Activated CD4-positive, alpha-beta T cell treated with anti-CD3 and anti-CD28 coated beads, Interleukin-2, amount 50 U/mL, for 16 hours (primary cell): Measurements from ENCODE around the gene PRSS57.
"Not testable (repeated sequence)": the region's sequence is repeated elsewhere in the genome, so short reads cannot be mapped to it uniquely, and the experiment has no call there.

ENCODE experiments used
- DNase-seq: peaks from one replicate; pipeline ENCODE4 v3.0.0-alpha.2; 2020

The PRSS57 gene

DNA sequence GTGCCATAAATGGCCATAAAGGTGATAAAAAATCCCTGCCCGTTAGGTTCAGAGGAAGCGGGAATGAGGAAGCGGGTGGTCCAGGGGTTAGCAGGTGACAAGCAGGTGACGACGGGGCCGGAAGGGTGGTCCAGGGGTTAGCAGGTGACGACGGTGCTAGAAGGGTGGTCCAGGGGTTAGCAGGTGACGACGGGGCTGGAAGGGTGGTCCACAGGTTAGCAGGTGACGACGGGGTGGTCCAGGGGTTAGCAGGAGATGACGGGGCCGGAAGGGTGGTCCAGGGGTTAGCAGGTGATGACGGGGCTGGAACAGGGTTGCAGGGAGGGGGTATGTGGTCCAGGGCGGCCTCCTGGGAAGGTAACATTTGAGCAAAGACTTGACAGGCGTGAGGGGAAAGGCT is 6.3 kb downstream of the PRSS57 start:
- no peak for DNase-seq

DNA sequence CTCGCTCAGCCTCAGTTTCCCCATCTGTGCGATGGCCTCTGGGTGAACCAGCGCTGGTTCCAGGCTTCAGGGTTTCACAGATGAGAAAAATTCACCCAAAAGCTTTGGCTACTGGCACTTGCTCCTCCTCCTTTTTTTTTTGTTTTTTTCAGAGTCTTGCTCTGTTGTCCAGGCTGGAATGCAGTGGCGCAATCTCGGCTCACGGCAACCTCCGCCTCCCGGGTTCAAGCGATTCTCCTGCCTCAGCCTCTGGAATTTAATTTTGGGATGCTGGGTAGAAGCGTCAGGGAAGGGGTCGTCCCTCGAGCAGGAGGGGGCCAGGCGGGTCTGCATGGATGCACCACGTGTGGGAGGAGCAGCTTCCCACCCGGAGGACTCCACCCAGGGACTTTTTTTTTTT is 7.0 kb downstream of the PRSS57 start:
- no peak for DNase-seq

DNA sequence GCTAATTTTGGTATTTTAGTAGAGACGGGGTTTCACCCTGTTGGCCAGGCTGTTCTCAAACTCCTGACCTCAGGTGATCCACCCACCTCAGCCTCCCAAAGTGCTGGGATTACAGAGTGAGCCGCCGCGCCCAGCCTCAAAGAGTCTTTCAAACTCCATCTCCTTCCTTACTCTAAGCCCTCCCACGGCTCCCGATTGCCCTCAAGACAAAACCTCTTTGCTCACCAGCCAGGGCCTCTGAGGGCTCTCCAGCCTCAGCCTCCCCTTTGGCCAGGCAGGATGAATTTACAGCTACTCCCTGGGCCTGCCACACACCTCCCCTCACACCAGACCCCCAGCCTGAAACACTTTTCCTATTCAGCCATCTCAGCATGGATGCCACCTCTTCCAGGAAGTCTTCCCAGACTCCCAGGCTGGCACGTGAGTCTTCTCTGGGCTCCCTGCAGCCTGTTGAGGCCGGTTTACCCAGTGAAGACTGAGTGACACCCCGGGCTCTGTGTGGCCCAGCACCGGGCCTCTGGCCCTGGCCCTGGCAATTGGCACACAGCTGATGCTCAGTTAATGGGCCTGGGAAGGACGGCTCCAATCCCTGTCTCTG is 7.6 kb downstream of the PRSS57 start:
- no peak for DNase-seq

DNA sequence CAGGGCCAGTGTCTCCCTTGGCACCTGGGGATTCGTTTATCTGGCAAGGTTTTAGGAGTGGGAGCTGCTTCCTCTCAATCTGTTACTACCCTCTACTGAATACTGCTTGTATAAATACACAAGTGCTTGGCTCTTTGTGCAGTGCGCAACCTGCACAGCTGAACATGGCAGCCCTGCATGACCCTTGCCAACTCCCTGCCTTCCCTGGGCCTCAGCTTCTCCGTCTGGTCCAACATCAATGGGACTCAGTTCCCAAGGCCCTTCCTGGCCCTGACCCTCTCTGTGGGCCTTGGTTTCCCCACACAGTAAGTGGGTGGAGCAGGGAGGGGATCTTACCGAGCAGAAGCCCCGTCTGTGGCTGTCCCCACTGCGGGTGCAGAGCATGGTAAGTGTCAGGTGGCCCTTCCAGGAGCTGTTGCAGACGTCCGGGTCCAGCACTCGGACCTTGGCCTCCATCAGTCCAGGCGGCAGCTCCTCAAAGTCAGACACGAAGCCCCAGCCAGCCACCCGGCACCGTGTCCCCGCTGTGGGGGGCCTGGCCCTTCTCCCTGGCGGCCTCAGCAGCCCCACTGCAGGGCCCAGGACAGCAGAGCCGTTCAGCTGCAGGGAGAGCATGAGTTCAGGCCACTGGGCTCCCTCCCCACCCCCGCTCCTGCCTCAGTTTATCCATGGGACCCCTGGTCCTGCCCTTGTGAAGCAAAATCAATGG is 8.5 kb downstream of the PRSS57 start:
- no peak for DNase-seq

DNA sequence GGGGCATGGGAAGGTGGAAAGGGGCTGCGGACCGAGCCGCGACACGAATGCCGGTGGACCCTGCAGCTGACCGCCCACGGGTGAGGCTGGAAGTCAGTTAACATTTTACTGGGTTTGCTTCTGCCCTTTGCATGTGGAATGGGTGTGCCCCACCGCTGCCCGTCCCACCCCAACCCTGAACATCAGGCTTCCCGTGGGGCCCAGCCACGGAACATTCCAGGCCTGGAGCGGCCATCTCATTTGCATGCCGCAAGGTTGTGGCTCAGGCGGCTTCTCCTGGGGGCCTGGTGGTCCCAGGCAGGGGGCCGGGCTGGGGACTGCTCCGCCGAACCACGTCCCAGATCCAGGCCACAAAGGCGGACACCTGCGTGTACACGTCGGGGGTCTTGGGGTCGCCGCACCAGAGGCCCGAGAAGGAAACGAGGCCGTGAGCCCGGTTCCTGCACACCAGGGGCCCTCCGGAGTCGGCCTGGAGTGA is 9.8 kb downstream of the PRSS57 start:
- no peak for DNase-seq

DNA sequence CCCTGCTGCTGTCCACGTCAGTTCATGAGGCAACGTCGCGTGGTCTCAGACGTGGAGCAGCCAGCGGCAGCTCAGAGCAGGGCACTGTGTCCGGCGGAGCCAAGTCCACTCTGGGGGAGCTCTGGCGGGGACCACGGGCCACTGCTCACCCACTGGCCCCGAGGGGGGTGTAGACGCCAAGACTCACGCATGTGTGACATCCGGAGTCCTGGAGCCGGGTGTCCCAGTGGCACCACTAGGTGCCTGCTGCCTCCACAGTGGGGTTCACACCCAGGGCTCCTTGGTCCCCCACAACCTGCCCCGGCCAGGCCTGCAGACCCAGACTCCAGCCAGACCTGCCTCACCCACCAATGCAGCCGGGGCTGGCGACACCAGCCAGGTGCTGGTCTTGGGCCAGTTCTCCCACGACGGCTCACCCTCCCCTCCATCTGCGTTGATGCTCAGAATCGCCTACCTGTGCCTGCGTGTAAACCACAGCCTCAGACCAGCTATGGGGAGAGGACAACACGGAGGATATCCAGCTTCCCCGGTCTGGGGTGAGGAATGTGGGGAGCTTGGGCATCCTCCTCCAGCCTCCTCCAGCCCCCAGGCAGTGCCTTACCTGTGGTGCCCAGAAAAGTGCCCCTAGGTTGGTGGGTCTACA is 12.5 kb downstream of the PRSS57 start:
- DNase-seq: no peak

DNA sequence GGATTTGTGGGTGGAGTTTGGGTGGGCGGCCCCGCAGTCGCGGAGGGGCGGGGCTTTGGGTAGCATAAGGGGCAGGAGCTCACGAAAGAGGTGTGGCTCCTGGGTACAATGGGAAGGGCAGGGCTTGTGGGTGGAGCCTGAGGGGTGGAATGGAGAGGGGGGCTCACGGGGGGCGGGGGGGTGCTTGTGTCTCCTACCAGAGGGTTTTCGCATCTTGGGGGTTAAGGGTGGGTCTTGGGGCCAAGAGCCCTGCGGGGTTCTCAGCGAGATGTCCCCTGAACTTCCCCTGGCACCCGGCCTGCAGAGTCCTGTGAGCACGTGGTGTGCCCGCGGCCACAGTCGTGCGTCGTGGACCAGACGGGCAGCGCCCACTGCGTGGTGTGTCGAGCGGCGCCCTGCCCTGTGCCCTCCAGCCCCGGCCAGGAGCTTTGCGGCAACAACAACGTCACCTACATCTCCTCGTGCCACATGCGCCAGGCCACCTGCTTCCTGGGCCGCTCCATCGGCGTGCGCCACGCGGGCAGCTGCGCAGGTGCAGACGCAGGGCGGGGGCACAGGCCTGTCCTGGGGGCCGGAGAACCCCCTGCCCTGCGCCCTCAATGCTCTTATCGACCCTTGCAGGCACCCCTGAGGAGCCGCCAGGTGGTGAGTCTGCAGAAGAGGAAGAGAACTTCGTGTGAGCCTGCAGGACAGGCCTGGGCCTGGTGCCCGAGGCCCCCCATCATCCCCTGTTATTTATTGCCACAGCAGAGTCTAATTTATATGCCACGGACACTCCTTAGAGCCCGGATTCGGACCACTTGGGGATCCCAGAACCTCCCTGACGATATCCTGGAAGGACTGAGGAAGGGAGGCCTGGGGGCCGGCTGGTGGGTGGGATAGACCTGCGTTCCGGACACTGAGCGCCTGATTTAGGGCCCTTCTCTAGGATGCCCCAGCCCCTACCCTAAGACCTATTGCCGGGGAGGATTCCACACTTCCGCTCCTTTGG is 13.9 kb downstream of the PRSS57 start:
- peak; percentile 97 for DNase-seq

DNA sequence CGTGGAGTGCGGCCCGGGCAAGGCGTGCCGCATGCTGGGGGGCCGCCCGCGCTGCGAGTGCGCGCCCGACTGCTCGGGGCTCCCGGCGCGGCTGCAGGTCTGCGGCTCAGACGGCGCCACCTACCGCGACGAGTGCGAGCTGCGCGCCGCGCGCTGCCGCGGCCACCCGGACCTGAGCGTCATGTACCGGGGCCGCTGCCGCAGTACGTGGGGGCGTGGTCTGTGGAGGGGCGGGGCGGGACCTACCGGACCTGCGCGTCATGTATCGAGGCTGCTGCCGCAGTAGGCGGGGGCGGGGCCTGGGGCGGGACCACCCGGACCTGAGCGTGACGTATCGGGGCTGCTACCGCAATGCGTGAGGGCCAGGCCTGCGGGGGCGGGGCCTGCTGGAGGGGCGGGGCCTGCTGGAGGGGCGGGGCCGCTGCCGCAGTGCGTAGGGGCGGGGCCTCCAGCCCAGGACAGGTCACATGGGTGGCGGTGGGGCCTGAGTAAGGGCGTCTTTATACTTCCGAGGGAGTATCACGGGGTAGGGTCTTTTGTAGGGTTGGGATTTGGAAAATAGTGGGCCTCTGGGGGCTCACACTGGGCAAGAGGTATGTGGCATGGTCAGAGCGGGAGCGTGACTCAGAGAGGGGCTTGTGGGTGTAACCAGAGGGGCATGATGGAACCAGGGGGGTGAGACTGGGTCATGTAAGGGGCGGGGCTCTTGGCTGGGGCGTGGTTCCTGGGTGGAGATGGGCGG is 14.8 kb downstream of the PRSS57 start:
- DNase-seq: peak; percentile 100

DNA sequence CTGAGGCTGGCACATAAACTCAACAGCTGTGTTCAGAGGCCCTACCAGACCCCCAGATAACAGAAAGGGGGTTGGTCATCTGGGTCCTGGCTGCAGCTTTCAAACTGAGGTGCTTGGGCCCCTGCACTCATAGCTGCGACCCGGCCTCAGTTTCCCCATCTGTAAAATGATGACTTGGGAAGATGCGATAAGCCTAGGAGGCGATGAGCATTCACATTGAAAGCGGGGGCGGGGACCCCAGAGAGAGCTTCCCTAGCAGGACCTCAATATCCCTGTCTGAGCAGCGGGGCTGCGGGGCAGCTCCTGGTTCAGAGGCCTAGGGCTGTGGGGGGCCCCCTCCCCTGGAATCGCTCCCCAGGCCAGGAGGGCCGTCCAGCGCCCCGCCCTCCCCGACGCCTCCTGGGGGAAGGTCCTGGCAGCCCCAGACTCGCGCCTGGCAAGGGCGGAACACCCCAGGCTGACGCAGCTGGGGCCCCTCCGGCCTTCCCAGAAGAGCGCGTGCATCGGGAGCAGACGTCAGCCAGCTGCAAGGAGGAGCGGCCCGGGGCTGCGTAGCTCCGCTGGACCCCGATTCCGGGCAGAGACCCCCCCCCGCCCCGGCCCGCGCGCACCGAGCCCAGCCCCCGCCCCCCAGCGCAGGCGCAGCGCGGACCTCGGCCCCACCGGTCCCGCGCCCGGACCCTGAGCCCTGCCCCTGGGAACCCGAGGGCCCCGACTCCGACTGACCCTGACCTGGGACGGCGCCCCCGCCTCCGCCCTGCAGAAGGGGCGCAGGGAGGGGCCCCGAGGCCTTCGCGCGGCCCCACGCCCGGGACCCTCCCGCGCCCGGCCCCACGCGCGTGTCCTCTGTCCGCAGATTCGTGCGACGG is 15.6 kb downstream of the PRSS57 start:
- DNase-seq: peak; percentile 32

DNA sequence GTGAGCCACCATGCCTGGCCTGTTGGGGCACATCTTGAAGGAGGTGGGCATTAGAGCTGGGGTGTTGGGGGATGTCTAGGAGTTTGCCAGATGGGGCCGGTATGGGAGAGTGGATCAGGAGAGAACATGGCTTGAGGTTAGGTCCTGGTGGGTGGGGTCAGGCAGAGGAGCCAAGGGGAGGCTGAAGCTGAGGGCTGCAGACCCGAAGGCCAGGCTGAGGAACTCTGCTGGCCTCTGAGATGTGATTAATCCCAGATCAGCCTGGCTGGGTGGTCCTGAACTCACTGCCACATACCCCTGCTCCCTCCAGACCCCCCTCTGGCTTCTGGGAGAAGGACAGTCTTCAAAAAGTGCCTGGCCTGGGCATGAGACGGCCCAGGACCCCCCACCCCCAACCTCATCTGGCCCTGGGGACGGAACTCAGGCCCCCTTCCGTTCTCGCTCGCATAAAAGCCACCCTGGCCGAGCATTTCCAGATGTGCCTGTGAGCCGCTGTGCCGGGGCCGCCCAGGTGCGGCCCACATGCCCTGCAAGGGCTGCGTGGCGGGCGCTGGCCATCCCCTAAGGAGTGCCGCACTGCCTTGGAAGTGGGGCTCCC is 16.4 kb downstream of the PRSS57 start:
- no peak for DNase-seq

DNA sequence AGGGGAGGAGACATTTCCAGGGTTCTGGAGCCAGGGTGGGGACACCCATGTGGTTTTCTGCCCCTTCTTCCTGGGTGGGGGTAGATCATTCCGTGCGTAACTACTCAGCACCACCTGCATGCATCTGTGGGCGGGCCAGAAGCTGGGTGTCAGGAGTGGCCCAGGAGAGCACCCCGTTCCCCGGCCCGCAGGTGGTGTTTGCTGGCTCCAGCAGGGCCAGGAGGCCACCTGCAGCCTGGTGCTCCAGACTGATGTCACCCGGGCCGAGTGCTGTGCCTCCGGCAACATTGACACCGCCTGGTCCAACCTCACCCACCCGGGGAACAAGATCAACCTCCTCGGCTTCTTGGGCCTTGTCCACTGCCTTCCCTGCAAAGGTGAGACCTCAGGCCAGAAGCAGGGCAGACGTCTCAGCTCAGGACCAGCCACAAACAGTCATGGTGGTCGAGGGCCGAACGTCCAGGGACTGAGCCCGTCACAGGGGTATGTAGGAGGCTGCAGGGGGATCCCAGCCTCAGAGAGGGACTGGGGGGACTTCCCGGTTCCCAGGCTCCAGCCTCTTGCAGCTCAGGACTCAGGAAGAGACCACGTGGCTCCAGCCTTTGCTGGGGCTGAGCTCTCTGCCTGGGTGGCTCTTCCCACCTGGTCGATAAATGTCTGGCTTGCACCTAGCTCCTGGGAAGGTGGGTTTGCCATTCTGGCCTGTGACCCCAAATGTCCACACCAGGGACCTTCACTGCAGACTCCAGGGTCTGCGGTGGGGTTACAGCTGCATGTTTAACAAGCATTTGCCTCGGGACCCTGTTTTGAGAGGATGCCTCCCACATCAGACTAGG is 17.4 kb downstream of the PRSS57 start:
- DNase-seq: no peak

DNA sequence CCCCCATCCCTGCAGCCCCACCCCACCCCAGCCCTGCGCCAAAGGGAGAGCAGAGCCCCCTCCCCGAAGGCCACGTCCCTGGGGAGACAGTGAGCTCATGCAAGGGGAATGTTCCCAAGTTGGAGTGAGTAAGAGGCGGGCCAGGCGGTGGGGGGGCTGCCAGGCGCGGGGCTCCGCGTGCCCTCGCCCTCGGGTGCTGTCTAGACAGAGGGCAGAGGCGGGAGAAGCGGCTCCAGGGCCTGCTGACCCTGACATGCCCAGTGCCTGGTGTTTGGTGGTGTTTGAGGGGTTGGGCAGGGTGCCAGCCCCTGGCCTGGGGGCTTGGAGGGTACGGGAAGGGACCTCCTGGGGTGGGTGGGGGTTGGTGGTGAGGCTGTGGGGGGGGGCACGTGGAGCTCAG is 18.1 kb downstream of the PRSS57 start:
- no peak for DNase-seq

DNA sequence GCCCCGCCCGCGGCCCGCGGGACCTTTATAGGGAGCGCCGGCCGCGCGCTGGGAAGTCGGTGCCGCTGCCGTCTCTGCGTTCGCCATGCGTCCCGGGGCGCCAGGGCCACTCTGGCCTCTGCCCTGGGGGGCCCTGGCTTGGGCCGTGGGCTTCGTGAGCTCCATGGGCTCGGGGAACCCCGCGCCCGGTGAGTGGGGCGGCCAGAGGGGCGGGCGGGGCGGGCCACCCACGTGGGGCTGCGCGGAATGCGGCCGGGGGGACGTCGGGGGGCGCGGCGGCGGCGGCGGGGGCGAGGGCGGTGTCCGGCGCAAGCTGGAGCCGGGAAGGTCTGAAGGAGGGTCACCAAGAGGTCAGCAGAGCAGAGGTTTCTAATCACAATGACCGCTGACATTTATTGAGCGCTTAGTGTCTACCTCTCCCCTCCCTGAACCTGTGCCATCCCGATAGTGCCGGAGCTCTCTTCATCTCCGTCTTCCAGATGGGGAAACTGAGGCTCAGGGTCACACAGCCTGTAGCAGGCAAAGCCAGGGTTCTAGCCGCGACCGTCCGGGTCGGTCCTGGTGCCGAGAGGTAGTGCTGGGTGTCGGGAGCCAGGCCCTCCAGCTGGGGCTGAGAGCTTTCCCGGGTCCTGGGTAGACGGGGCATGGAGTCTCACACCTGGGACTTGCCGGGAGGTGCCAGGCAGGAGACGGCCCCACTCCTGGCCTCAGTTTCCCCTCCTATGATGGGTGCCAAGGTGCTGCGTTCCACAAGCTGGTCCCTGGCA is 18.7 kb downstream of the PRSS57 start, which contains the start of gene FSTL3:
Gene FSTL3, plus strand, starts transcription at position 54 of the 767 bp plus-strand sequence. Its CDS starts 32 bp downstream, at position 86.
- DNase-seq: no peak

DNA sequence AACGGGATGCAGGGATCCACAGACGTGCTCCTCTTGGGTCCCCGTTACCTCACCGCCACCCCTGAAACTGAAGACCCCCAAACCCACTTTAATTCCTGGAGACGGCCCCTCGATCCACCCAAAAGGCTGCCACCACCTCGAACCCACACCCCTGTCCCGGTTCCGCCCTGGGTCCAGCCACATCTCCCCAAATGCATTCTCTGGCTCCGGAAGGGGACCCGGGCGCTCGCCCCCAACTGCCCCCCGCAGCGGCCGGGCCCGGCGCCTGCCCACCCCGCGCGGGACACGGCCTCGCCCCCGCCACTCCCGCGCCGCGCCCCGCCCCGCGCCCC is 19.3 kb downstream of the PRSS57 start:
- DNase-seq: no peak

DNA sequence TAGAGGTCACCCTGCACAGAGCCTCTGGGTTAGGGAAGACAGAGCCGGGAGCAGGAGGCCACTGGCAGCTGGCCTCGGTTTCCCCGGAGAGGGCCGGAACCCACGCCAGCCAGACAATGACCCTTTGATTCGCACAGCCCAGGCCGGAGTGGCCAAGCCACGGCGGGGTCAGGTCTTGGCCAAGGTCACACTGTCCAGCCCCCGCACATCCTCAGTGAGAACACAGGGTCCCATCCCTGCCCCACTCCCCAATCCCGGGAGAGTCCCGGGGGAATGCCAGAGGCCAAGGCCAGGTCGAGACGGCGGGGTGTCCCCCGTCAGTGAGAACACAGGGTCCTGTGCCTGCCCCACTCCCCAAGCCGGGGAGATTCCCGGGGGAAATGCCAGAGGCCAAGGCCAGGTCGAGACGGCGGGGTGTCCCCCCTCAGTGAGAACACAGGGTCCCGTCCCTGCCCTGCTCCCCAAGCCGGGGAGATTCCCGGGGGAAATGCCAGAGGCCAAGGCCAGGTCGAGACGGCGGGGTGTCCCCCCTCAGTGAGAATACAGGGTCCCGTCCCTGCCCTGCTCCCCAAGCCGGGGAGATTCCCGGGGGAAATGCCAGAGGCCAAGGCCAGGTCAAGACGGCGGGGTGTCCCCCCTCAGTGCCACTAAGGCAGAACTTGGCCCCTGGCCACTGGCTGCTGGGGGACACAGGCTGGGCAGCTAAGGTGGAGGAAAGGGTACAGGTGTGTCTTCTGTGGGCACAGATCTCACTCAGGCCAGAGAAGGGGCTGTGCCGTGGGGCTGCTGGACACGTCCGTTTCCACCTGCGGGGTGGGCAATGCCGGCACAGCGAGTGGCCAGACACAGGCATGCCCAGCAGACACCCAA is 20.7 kb downstream of the PRSS57 start:
- no peak for DNase-seq

DNA sequence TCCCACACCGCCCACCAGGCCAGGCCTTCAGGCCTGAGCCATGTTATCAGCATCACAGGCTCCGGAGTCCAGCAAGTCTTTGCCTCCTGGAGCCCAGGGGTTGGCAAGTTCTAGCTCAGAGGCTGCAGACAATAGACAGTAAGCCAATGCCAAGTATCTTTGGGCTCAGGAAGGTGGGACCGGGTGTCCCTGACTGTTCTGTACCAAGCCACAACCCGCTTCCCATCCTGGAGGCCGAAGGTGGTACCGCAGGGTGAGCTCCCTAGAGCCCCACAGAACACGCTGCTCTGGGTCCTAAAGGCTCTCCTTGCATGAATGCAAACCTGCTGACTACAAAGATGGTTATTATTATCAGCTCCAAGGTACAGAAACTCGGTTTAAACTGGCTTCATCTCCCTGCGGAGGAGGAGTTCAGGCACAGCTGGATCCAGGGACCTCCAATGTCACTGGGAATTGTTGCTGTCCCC is 24.6 kb downstream of the PRSS57 start:
- no peak for DNase-seq

DNA sequence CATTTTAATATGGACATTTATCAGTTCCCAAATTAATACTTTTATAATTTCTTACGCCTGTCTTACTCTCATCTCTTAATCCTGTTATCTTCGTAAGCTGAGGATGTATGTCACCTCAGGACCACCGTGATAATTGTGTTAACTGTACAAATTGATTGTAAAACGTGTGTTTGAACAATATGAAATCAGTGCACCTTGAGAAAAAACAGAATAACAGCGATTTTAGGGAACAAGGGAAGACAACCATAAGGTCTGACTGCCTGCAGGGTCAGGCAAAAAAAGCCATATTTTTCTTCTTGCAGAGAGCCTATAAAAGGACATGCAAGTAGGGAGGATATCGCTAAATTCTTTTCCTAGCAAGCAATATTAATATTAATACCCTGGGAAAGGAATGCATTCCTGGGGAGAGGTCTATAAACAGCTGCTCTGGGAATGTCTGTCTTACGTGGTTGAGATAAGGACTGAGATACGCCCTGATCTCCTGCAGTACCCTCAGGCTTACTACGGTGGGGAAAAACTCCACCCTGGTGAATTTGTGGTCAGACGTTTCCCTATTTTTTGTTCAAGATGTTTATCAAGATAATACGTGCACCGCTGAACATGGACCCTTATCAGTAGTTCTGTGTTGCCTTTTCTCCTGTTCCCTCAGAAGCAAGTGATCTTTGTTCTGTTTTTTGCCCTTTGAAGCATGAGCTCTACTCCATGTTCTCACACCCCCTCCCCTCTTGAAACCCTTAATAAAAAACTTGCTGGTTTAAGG is 26.4 kb downstream of the PRSS57 start:
- DNase-seq: not testable (repeated sequence)
